Caco-2 (cell line): Measurements from ENCODE around the gene DCAF5. TPM values are rescaled to one million over a fixed set of nuclear protein-coding genes. Genes with fewer than 3 reads are reported as not detected.

Experiments
- BruUV-seq: library from RNA; stranded (reverse); fragments of 400-500 nt; replicated peaks from 2 replicates; lab custom pipeline; 2021; lab: Mats Ljungman, UMichigan
- CTCF ChIA-PET: fragments of 300-600 bp; sonication (Branson Sonifier 250); formaldehyde crosslinking; loops from one replicate; lab custom pipeline; 2022; ENCODE audit warnings: antibody characterized with exemption; lab: Charles Lee
- POLR2A ChIA-PET: fragments of 300-600 bp; sonication (Branson Sonifier 250); formaldehyde crosslinking; loops from one replicate; lab custom pipeline; 2022; ENCODE audit warnings: antibody characterized with exemption; lab: Charles Lee
- DNase-seq, 2 experiments: peaks; one replicate each; pipeline versions ENCODE4 v3.0.0 to v3.0.0-alpha.2; 2020 to 2022
- H3K27me3 ChIP-seq: replicated peaks from 2 replicates; pipeline ENCODE4 v1.6.0; 2011; ENCODE audit warnings: low read length; ENCODE audit not compliant: control insufficient read depth, insufficient read depth
- H3K36me3 ChIP-seq: 2 replicates; pipeline ENCODE4 v1.5.1; 2011; ENCODE audit warnings: low read length; ENCODE audit not compliant: control insufficient read depth, insufficient read depth
- H3K4me1 ChIP-seq: fragments of 250-450 bp; sonication (Bioruptor Pico); 2 replicates; pipeline ENCODE4 v1.5.1; 2020; ENCODE audit warnings: mild to moderate bottlenecking
- H3K4me3 ChIP-seq: 2 replicates; pipeline ENCODE4 v1.5.1; 2011; ENCODE audit warnings: low read depth, mild to moderate bottlenecking, control low read depth, low read length
- H3K9me3 ChIP-seq: fragments of 250-450 bp; sonication (Bioruptor Pico); 2 replicates; pipeline ENCODE4 v1.5.1; 2020; ENCODE audit warnings: mild to moderate bottlenecking, moderate library complexity
- H3K27ac Mint-ChIP-seq: one replicate; pipeline ENCODE4 v1.8.0; 2022; ENCODE audit warnings: mixed read lengths; ENCODE audit not compliant: unreplicated experiment
- H3K27me3 Mint-ChIP-seq: one replicate; pipeline ENCODE4 v1.8.0; 2022; ENCODE audit warnings: mixed read lengths; ENCODE audit not compliant: insufficient read depth, unreplicated experiment
- H3K36me3 Mint-ChIP-seq: one replicate; pipeline ENCODE4 v1.8.0; 2022; ENCODE audit warnings: mild to moderate bottlenecking, mixed read lengths; ENCODE audit not compliant: insufficient read depth, unreplicated experiment
- H3K4me1 Mint-ChIP-seq: one replicate; pipeline ENCODE4 v1.8.0; 2022; ENCODE audit warnings: low read depth, mixed read lengths; ENCODE audit not compliant: unreplicated experiment
- H3K4me3 Mint-ChIP-seq: one replicate; pipeline ENCODE4 v1.8.0; 2022; ENCODE audit warnings: mild to moderate bottlenecking, moderate library complexity, mixed read lengths; ENCODE audit not compliant: unreplicated experiment
- H3K9me3 Mint-ChIP-seq: one replicate; pipeline ENCODE4 v1.8.0; 2022; ENCODE audit warnings: mixed read lengths; ENCODE audit not compliant: unreplicated experiment
- intact Hi-C: fragments of 100-400 bp; cut with micrococcal nuclease; formaldehyde crosslinking; loops from one replicate; pipeline ENCODE4 v1.10.0; 2022; ENCODE audit not compliant: unreplicated experiment
- total RNA-seq: library from RNA; stranded (reverse); gene quantifications from 2 replicates; pipeline ENCODE4 v1.2.3, GENCODE V29; 2022
- TF ChIP-seq, protein P1 (sequence below), 2 experiments: fragments of 200-600 bp in 1 of 2; IDR thresholded peaks; 1 replicate in 1 of 2; 2 replicates in 1 of 2; pipeline versions ENCODE4 v1.5.1 to v1.8.0; 2011 to 2022; ENCODE audit warnings: antibody characterized with exemption in 1 of 2, control low read depth in 1 of 2, inconsistent platforms in 1 of 2, low read depth in 1 of 2, low read length in 1 of 2, mild to moderate bottlenecking in 1 of 2, moderate library complexity in 1 of 2; ENCODE audit not compliant: insufficient read depth in 1 of 2, severe bottlenecking in 1 of 2, unreplicated experiment in 1 of 2

DCAF5 gene
- total RNA-seq, 1 experiment from 2014 or later, result 34.8 TPM

DNA sequence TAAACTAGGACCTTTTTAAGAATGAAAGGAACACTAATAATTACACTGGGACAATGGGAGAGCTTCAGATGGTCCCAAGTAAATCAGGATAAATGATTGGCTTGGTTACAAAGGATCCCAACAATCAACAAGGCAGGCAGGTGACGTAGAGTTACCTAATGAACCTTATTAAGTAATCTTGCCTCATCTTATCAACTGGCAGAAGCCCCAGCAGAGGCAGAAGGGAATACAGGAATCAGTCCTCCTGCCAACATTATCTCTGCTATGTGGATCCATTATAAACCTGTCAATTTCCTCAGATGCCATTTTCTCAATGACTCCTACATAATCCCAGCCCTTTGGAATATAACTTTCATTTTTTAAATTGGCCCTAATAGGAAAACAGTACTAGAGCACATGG is 11.4 kb downstream of the DCAF5 start:
- DNase-seq, result no peak
- H3K4me3 ChIP-seq, result no peak overlapping the region
- CTCF ChIA-PET, result interaction anchor here (0.7 kb wide), 1 partner anchor 105 kb away, joined by 6 read pairs; no protein-coding TSS in a partner anchor

DNA sequence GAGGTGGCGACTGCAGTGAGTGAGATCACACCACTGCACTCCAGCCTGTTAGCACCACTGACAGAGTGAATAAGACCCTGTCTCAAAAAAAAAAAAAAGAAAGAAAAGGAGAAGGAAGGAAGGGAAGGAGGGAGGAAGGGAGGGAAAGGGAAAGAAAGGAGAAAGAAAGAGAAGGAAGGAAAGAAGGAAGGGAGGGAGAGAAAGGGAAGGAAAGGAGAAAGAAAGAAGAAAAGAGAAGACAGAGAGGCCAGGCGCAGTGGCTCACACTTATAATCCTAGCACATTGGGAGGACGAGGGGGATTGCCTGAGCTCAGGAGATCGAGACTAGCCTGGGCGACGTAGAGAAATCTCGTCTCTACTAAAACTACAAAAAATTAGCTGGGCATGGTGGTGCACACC is 13.2 kb downstream of the DCAF5 start:
- Mint-ChIP-seq H3K36me3 (no peaks in the 10 kb centered on the region), H3K27ac (no peak overlapping the region), H3K4me3 (no peak overlapping the region), H3K9me3 (no peaks in the 10 kb centered on the region), H3K4me1 (no peaks in the 10 kb centered on the region), H3K27me3 (no peaks in the 10 kb centered on the region)
- intact Hi-C loops, result no loop called here
- TF ChIP-seq, protein P1, sequence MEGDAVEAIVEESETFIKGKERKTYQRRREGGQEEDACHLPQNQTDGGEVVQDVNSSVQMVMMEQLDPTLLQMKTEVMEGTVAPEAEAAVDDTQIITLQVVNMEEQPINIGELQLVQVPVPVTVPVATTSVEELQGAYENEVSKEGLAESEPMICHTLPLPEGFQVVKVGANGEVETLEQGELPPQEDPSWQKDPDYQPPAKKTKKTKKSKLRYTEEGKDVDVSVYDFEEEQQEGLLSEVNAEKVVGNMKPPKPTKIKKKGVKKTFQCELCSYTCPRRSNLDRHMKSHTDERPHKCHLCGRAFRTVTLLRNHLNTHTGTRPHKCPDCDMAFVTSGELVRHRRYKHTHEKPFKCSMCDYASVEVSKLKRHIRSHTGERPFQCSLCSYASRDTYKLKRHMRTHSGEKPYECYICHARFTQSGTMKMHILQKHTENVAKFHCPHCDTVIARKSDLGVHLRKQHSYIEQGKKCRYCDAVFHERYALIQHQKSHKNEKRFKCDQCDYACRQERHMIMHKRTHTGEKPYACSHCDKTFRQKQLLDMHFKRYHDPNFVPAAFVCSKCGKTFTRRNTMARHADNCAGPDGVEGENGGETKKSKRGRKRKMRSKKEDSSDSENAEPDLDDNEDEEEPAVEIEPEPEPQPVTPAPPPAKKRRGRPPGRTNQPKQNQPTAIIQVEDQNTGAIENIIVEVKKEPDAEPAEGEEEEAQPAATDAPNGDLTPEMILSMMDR (IDR thresholded peaks at IDR 0.05; ENCODE audit: insufficient read depth in 1 of 2, low read depth in 1 of 2, low read length in 1 of 2, severe bottlenecking in 1 of 2, unreplicated experiment in 1 of 2), result no peak
- no peak for DNase-seq
- Histone ChIP-seq H3K4me3 (no peak overlapping the region), H3K4me1 (no peaks in the 10 kb centered on the region), H3K27me3 (no peaks in the 10 kb centered on the region), H3K36me3 (no peaks in the 10 kb centered on the region; the same call in 1 of the 2 replicates), H3K9me3 (no peaks in the 10 kb centered on the region)
- BruUV-seq, result no TSS peak
- ChIA-PET POLR2A (no interaction called here), CTCF (interaction anchor here (0.9 kb wide), 1 partner anchor 12 kb away, joined by 3 read pairs; no protein-coding TSS in a partner anchor)

More for the DNA sequence above, 11.4 kb downstream of the DCAF5 start:
- POLR2A ChIA-PET, result no interaction called here
- H3K9me3 Mint-ChIP-seq, result no peaks in the 10 kb centered on the region
- Histone ChIP-seq H3K4me1 (no peaks in the 10 kb centered on the region), H3K27me3 (no peaks in the 10 kb centered on the region), H3K9me3 (no peaks in the 10 kb centered on the region), H3K36me3 (no peaks in the 10 kb centered on the region; the same call in 1 of the 2 replicates)
- H3K4me1 Mint-ChIP-seq, result no peaks in the 10 kb centered on the region
- H3K27ac Mint-ChIP-seq, result no peak overlapping the region
- no TSS peak for BruUV-seq
- TF ChIP-seq, protein P1 (IDR thresholded peaks at IDR 0.05; ENCODE audit: insufficient read depth in 1 of 2, low read depth in 1 of 2, low read length in 1 of 2, severe bottlenecking in 1 of 2, unreplicated experiment in 1 of 2), result no peak
- intact Hi-C loops, result no loop called here
- H3K36me3 Mint-ChIP-seq, result no peaks in the 10 kb centered on the region
- no peaks in the 10 kb centered on the region for H3K27me3 Mint-ChIP-seq
- no peak overlapping the region for H3K4me3 Mint-ChIP-seq

DNA sequence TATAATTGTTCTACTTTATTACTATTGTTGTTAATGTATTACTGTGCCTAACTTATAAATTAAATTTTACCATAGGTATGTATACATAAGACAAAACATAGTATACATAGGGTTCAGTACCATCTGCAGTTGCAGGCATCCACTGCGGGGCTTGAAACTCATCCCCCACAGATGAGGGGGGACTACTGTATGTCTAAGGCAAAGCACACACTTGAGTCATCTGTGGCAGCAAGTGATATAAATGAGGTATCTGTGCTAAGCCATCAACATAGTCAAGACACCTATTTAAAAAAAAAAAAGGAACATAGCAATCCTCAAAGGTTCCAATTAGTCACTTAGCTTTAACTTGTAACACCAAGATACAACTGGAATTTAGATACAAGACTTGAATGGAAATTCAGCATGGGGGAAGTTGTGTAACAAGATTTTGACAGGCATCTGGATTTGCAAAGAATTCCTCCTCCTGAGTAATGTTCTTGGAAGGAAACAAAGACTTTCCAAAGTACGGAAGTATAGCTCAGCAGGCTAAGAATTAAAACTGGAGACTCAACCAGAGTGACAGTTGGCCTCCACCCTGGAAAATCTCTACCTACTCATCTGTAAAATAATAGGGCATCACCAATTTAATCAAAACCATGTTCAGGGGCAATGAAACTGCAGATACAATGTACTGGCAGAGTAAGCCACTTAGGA is 14.9 kb downstream of the DCAF5 start:
- no peak overlapping the region for H3K4me3 ChIP-seq
- ChIA-PET POLR2A (interaction anchor here (0.6 kb wide), 1 partner anchor 260 kb away, joined by 4 read pairs; no protein-coding TSS in a partner anchor), CTCF (no interaction called here)
- no peaks in the 10 kb centered on the region for H3K9me3 Mint-ChIP-seq
- intact Hi-C loops, result no loop called here
- BruUV-seq, result no TSS peak
- no peaks in the 10 kb centered on the region for H3K9me3 ChIP-seq
- H3K27me3 ChIP-seq, result no peaks in the 10 kb centered on the region
- no peak overlapping the region for H3K4me3 Mint-ChIP-seq
- DNase-seq, result no peak
- no peaks in the 10 kb centered on the region for H3K36me3 Mint-ChIP-seq
- H3K36me3 ChIP-seq, result no peaks in the 10 kb centered on the region; the same call in 1 of the 2 replicates
- no peak overlapping the region for H3K27ac Mint-ChIP-seq
- H3K4me1 Mint-ChIP-seq, result peaks cover 3% of the 10 kb centered on the region
- H3K27me3 Mint-ChIP-seq, result no peaks in the 10 kb centered on the region
- TF ChIP-seq, protein P1 (IDR thresholded peaks at IDR 0.05; ENCODE audit: insufficient read depth in 1 of 2, low read depth in 1 of 2, low read length in 1 of 2, severe bottlenecking in 1 of 2, unreplicated experiment in 1 of 2), result no peak
- no peaks in the 10 kb centered on the region for H3K4me1 ChIP-seq
